ENCODE data around the gene APP.

DNA sequence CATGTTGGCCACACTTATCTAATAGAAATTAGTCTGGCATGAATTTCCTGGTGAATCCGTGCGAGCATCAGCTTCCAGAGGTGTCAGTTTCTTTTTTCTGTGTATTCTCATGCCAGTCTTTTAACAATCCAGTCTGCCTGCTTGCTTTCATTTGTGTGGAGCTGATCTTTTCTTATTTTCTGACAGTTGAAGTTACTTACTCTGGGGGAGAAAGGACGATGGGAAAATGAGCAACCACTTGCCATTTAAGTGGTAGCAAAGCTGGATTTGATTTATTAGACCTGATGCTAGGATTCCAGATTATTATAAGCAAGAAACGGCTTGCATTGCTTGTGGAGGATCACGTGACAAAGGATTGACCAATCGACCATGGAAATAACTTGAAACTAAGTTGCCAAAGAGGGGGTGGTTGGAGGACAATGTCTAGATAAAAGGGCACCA lies 24.3 kb upstream of the APP start:
- TF ChIP-seq, protein P1, sequence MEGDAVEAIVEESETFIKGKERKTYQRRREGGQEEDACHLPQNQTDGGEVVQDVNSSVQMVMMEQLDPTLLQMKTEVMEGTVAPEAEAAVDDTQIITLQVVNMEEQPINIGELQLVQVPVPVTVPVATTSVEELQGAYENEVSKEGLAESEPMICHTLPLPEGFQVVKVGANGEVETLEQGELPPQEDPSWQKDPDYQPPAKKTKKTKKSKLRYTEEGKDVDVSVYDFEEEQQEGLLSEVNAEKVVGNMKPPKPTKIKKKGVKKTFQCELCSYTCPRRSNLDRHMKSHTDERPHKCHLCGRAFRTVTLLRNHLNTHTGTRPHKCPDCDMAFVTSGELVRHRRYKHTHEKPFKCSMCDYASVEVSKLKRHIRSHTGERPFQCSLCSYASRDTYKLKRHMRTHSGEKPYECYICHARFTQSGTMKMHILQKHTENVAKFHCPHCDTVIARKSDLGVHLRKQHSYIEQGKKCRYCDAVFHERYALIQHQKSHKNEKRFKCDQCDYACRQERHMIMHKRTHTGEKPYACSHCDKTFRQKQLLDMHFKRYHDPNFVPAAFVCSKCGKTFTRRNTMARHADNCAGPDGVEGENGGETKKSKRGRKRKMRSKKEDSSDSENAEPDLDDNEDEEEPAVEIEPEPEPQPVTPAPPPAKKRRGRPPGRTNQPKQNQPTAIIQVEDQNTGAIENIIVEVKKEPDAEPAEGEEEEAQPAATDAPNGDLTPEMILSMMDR (IDR thresholded peaks at IDR 0.05), result no peak
- TF ChIP-seq ZFX (IDR thresholded peaks at IDR 0.05; ENCODE audit: borderline replicate concordance), result no peak

Measured in 22Rv1 (cell line).